NCI-H1436 treated with DMSO at 0.1 percent for 48 hours (cell line): ENCODE results near the gene BCAT1.
"Not testable (repeated sequence)": the region's sequence is repeated elsewhere in the genome, so short reads cannot be mapped to it uniquely, and the experiment has no call there.

Experiments used
- DNase-seq: peaks from one replicate; lab custom pipeline; 2025; lab: John Stamatoyannopoulos, UW

BCAT1 gene

GRCh38 chr12:24956351-24956750, 7.5 kb upstream of the BCAT1 start:
- not testable (repeated sequence) for DNase-seq

- DNase-seq, result no peak
These were observed 7.0 kb upstream of the BCAT1 start for GRCh38 chr12:24955853-24956252.

DNA sequence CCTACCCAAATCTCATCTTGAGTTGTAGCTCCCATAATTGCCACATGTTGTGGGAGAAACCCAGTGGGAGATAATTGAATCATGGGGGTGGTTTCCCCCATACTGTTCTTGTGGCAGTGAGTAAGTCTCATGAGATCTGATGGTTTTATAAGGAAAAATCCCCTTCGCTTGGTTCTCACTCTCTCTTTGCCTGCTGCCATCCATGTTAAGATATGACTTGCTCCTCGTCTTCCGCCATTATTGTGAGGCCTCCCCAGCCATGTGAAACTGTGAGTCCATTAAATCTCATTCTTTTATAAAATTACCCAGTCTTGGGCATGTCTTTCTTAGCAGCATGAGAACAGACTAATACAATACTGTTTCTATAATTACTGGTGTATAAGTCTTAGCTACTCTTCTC, 6.5 kb upstream of the BCAT1 start:
- DNase-seq, result no peak

DNA sequence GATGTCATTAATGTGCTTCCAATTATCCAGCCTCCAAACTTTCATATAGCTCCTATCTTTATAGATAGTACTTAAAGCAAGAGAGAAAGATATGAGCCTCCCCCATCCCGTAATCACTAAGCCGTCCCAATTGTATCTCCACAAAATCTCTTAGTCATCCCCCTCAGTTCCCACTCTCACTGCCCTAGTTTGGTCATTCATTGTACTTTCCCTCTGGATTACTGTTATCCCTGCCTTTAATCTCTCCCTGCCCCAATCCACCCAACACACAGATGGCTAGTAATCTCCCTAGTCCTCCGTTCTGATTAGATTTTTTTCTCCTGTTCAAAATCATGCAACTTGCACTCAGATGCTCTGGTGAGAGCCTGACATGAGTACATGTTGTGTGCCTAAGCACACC, 5.4 kb upstream of the BCAT1 start:
- no peak for DNase-seq

GRCh38 chr12:24952389-24952788, 3.5 kb upstream of the BCAT1 start:
- DNase-seq, result no peak

GRCh38 chr12:24950231-24950834, 1.4 kb upstream of the BCAT1 start:
- DNase-seq, result no peak

DNA sequence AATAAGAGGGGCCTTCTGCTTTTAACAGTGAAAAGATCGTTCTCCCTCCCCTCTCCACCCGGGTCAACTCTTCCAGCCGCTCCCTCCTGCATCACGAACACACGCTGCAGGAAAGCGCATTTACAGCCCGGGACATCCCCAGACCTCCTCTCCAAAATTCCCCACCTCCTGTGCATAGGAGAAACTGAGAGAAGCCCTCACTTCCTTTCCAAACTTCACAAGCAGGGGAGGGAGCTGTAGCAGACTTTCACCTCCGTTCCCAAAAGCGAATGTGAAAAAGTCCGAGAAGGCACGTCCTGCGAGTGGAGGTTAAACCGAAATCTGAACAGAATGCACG, 513 bp downstream of the BCAT1 start:
- DNase-seq, result no peak

DNA sequence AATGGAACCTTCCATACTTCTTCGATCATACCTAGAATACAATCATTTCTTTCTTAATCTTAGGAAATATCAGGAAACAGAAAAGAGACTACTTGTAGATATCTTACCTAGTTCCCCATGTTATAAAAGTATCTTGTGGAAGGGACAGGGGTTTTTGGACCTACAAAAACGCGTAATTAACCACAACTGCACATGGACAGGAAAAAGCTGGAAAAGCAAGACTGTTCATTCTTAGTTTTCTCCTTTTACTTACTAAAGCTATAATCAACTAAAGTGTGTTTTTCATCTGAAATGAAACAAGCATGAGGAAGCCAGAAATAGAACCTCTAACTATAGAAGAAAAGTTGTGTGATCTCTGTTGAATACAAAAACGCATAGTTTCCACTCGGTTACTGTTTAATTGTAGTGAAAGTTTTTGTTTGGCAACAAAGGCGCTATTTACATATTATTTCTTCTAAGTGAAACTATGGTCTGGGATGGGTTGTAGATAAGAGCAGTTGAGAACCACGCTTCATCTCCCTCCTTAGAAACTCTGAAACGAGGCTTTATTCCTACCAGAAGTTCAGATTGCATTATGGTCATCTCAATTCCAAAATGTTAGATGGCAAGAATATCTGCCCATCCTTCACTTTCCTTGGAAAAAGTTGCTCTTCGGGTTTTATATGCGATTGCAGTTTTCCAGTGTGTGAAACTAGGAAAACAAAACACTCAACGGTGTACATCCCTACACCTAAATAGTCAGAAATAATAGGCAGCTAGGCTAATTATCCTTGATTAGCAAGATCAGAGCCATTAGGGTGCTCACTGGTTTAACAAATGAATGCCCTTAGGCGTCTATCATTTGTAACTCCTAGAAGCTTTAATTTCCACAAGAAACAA, 1.1 kb downstream of the BCAT1 start:
- no peak for DNase-seq

DNA sequence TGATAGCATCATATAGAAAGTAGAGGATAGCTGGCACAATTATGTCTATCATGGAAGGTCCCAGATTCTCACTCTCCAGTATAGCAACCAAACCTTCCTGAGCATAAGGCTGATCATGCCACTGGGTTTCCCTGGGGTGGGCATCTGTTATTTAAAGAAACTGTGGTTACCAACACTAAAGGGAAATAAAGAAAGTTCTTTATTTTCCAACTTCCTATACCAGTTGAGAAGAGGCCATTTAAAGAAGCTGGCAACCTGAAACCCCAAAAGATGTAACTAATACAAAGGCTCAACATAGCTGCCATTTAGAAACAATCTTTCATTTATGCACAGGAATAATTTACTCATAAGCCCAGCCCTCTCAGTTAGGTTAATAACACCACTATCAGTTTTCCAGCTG, 3.1 kb downstream of the BCAT1 start:
- DNase-seq, result no peak

DNA sequence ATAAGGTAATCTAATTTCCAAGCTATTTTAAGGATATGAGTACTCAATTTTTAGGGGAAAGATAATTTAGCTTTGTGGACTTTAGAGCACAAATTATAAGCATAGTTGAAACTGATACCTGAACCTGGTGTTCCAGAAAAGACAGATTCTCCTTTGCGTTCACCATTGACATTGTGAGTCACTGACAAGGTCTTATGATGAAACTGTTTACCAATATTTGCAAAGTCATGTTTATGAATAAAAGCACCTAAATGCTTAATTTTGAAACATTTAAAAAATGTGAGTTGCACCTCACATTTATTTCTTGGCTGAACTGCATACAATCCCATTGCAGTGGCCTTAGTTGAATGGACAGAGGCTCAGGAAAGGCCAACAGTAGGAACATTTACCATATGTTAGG, 3.9 kb downstream of the BCAT1 start:
- no peak for DNase-seq

GRCh38 chr12:24944601-24944975, 4.3 kb downstream of the BCAT1 start:
- no peak for DNase-seq

DNA sequence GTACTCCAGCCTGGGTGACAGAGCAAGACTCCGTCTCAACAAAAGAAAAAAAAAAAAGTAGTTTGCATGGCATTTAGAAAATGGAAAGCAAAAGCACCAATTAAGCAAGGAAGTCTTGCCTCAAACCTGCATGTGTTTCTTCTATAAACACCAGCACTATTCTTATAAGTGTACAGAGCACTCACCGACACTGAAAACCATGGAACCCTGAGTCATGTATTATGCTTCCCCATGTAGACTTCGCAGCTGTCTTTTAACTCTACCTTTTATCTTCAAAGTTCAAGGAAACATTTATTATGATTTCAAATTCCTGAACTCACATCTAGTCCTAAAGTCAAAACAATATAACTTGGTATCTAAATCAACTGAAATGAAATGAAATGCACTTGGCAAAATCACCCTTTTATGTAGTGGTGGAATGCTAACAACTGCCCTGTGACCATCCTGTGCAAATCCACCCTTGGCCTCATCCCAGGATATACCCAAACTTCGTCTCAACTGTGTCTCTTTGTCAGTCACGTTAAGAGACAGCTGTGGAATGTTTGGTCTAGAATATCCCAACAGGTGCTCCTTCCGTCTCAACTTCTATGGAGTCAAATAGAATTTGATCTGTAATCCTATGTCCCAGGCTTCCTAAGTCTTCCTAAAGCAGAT, 4.8 kb downstream of the BCAT1 start:
- DNase-seq, result no peak

DNA sequence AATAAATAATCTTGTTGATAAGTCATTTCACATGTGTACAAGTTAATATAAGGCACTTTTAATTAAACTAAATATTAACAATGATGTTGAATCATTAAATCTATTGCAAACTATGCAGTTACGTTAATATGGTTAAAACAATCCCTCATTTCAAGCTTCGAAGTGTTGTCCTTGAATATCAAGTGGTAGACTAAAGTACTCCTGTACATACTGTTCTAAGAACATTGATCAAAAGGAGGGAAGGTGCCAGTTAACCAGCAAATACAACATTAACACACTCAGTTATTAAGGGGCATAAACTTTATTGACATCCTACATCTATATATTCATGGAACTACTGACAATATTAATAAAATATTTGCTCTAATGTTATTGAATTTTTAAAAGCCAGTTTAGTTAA, 8.7 kb downstream of the BCAT1 start:
- no peak for DNase-seq

DNA sequence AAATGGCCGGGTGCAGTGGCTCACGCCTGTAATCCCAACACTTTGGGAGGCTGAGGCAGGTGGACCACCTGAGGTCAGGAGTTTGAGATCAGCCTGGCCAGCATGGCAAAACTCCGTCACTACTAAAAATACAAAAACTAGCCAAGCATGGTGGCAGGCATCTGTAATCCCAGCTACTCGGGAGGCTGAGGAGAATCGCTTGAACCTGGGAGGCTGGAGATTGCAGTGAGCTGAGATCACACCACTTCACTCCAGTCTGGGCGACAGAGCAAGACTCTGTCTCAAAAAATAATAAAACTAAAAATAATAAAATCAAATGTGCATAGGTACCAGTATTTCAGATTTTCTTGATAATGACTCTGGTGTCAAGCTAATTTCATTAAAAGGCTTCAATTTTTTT, 9.3 kb downstream of the BCAT1 start:
- not testable (repeated sequence) for DNase-seq

- no peak for DNase-seq
These were observed 10.6 kb downstream of the BCAT1 start for GRCh38 chr12:24938341-24938740.

- no peak for DNase-seq
These were observed 11.2 kb downstream of the BCAT1 start for GRCh38 chr12:24937553-24938244.

GRCh38 chr12:24933694-24934407, 15.1 kb downstream of the BCAT1 start:
- peak; percentile 10 for DNase-seq

- no peak for DNase-seq
These were observed 17.1 kb downstream of the BCAT1 start for GRCh38 chr12:24931666-24932405.

DNA sequence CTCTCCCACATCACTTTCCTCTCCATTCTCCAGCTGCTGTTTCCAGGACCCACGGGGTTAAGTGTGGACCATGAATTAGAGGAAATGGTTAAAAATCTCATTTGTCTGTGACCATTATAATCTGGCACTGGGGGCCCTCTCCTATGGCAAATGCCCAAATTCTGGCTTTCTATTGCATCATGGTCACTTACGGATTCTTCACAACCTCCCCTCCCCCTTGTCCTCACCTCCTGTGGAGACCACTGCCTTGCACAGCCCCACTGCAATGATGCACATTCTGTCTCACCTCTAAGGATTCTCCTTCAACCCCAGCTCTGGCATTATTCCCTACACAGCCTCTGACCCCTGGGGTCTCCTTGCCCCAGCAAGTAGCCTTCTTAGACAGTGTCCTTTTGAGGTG, 18.9 kb downstream of the BCAT1 start:
- no peak for DNase-seq

DNA sequence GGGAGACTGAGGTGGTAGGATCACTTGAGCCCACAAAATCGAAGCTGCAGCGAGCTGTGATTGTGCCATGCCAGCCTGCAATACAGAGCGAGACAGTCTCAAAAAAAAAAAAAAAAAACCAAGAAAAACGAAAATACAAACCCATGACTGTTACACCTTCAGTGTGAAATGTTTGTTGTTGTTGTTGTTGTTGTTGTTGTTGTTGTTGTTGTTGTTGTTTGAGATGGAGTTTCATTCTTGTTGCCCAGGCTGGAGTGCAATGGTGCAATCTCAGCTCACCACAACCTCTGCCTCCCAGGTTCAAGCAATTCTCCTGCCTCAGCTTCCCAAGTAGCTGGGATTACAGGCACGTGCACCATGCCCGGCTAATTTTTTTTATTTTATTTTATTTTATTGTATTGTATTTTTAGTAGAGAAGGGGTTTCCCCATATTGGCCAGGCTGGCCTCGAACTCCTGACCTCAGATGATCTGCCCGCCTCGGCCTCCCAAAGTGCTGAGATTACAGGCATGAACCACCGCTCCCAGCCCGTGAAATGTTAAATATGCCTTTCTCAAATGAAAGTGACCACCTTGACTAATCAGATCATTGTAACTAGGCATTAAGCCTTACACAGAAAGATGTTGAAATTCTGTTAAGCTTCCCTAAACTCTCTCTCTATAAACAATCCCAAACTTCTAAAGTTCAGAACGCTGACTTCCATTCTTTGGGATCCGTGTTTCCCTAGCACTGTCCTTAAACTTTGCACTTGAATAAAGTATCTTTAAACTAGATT, 20.2 kb downstream of the BCAT1 start:
- DNase-seq, result not testable (repeated sequence)

- DNase-seq, result no peak
These were observed 20.8 kb downstream of the BCAT1 start for GRCh38 chr12:24928131-24928530.
